Measurements from ENCODE around the gene NRG2. TPM values are rescaled to one million over a fixed set of nuclear protein-coding genes. Genes with fewer than 3 reads are reported as not detected.

NRG2 gene
- total RNA-seq, 1 donor from 2014 or later: 2.0 TPM

DNA sequence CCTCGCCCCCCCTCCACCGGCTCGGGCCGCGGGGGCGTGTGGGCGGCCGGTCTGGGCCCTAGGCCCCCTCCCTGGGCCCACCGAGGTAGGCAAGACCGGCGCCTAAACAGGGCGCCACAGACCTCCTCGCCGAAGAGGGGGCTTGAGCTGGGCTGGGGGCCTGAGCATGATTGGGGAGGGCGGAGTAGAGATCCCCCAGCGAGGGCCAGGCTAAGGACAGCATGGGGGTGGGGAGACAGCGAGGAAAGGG lies 138.6 kb downstream of the NRG2 start:
- Mint-ChIP-seq H3K4me1 (peaks cover 14% of the 10 kb centered on the region), H3K4me3 (peak overlapping the region; percentile 57), H3K27me3 (ENCODE audit: low read depth) (peaks cover 52% of the 10 kb centered on the region), H3K36me3 (no peaks in the 10 kb centered on the region), H3K9me3 (no peaks in the 10 kb centered on the region), H3K27ac (no peak overlapping the region)
- no peak for DNase-seq (ENCODE audit: low spot score in 2 of 2, unreplicated experiment in 2 of 2)
- no peak for TF ChIP-seq CTCF (IDR thresholded peaks at IDR 0.05; ENCODE audit: unreplicated experiment)

- Mint-ChIP-seq H3K27ac (no peak overlapping the region), H3K36me3 (no peaks in the 10 kb centered on the region), H3K4me3 (peak overlapping the region; percentile 65), H3K9me3 (no peaks in the 10 kb centered on the region), H3K4me1 (peaks cover 14% of the 10 kb centered on the region), H3K27me3 (ENCODE audit: low read depth) (peaks cover 52% of the 10 kb centered on the region)
- no peak for TF ChIP-seq CTCF (IDR thresholded peaks at IDR 0.05; ENCODE audit: unreplicated experiment)
- peak in 1 of 2 experiments; percentile 65 for DNase-seq (ENCODE audit: low spot score in 2 of 2, unreplicated experiment in 2 of 2)
These were observed 139.1 kb downstream of the NRG2 start for GRCh38 chr5:139903795-139904565.

GRCh38 chr5:139903450-139903794 lies 139.7 kb downstream of the NRG2 start:
- Mint-ChIP-seq H3K27ac (no peak overlapping the region), H3K36me3 (no peaks in the 10 kb centered on the region), H3K4me1 (peaks cover 14% of the 10 kb centered on the region), H3K27me3 (ENCODE audit: low read depth) (peaks cover 56% of the 10 kb centered on the region), H3K4me3 (peak overlapping the region; percentile 65), H3K9me3 (no peaks in the 10 kb centered on the region)
- DNase-seq (ENCODE audit: low spot score in 2 of 2, unreplicated experiment in 2 of 2): no peak
- no peak for TF ChIP-seq CTCF (IDR thresholded peaks at IDR 0.05; ENCODE audit: unreplicated experiment)

DNA sequence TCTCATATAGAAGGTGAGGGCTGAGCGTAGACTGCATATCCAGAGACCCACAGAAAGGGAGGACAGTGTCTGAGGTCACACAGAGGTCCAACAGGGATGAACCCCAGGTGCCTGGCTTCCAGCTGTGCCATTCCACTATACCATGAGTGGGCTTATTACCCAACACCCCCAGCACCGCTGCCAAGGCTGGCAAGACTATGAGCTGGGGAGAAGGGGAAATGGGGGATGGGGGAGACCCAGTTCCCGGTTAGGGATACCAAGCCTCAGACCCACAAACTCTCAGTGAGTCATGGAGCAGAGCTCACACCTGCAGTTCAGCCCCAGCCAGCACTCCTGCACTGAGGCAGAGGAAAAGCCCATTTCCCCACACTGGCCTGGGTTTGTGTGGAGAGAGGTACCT lies 141.1 kb downstream of the NRG2 start:
- Mint-ChIP-seq H3K27ac (no peak overlapping the region), H3K27me3 (ENCODE audit: low read depth) (peaks cover 70% of the 10 kb centered on the region), H3K4me1 (peaks cover 15% of the 10 kb centered on the region), H3K4me3 (no peak overlapping the region), H3K9me3 (no peaks in the 10 kb centered on the region), H3K36me3 (no peaks in the 10 kb centered on the region)
- DNase-seq (ENCODE audit: low spot score in 2 of 2, unreplicated experiment in 2 of 2): no peak
- no peak for TF ChIP-seq CTCF (IDR thresholded peaks at IDR 0.05; ENCODE audit: unreplicated experiment)

GRCh38 chr5:139901251-139901575 lies 141.9 kb downstream of the NRG2 start:
- Mint-ChIP-seq H3K36me3 (no peaks in the 10 kb centered on the region), H3K27ac (no peak overlapping the region), H3K4me3 (no peak overlapping the region), H3K4me1 (peaks cover 15% of the 10 kb centered on the region), H3K9me3 (no peaks in the 10 kb centered on the region), H3K27me3 (ENCODE audit: low read depth) (peaks cover 76% of the 10 kb centered on the region)
- TF ChIP-seq CTCF (IDR thresholded peaks at IDR 0.05; ENCODE audit: unreplicated experiment): no peak
- no peak for DNase-seq (ENCODE audit: low spot score in 2 of 2, unreplicated experiment in 2 of 2)

Measured in mesothelial cell of epicardium (in vitro differentiated cells).